Breast epithelium (tissue), 4 donors: Measurements from ENCODE around the gene DTX4. TPM values are rescaled to one million over a fixed set of nuclear protein-coding genes. Genes with fewer than 3 reads are reported as not detected.
"Not testable (repeated sequence)": the region's sequence is repeated elsewhere in the genome, so short reads cannot be mapped to it uniquely, and the experiment has no call there.

Experiments used
- DNase-seq, 2 donors: peaks; one replicate each; pipeline ENCODE4 v3.0.0-alpha.2; 2019; ENCODE audit warnings: low spot score in 2 of 2
- H3K27ac ChIP-seq, 2 donors: fragments of 200-600 bp; sonication (generic) in 1 of 2; one replicate each; pipeline ENCODE4 v1.5.1; 2016 to 2019; ENCODE audit warnings: mild to moderate bottlenecking in 1 of 2
- H3K27me3 ChIP-seq, 2 donors: fragments of 200-600 bp; sonication (generic) in 1 of 2; one replicate each; pipeline versions ENCODE4 v1.5.1 to v1.6.0; 2017 to 2019; ENCODE audit warnings: control low read depth in 1 of 2, mild to moderate bottlenecking in 1 of 2
- H3K36me3 ChIP-seq: fragments of 200-600 bp; one replicate; pipeline ENCODE4 v1.5.1; 2019
- H3K4me1 ChIP-seq, 2 donors: fragments of 200-600 bp; sonication (generic); one replicate each; pipeline ENCODE4 v1.5.1; 2016 to 2019; ENCODE audit warnings: control low read depth in 1 of 2
- H3K4me3 ChIP-seq, 3 donors: fragments of 200-600 bp; sonication (generic); 1 replicate in 2 of 3; 2 replicates in 1 of 3; pipeline ENCODE4 v1.5.1; 2016 to 2019; ENCODE audit warnings: mild to moderate bottlenecking in 3 of 3, moderate library complexity in 2 of 3
- H3K9me3 ChIP-seq, 2 donors: fragments of 200-600 bp; sonication (generic) in 1 of 2; one replicate each; pipeline ENCODE4 v1.5.1; 2016 to 2019; ENCODE audit warnings: control low read depth in 1 of 2
- CTCF ChIP-seq, 3 donors: fragments of 450-650 bp; IDR thresholded peaks; one replicate each; pipeline ENCODE4 v1.5.1; 2016 to 2017; ENCODE audit warnings: antibody characterized with exemption in 3 of 3, mild to moderate bottlenecking in 3 of 3, moderate library complexity in 3 of 3
- POLR2A ChIP-seq: fragments of 450-650 bp; IDR thresholded peaks from one replicate; pipeline ENCODE4 v1.6.1; 2016; ENCODE audit warnings: antibody characterized with exemption, mild to moderate bottlenecking, moderate library complexity
- POLR2AphosphoS5 ChIP-seq, 3 donors: sonication (generic); formaldehyde crosslinking; IDR thresholded peaks; one replicate each; pipeline ENCODE4 v1.6.1; 2017; ENCODE audit warnings: antibody characterized with exemption in 3 of 3
- intact Hi-C: fragments of 100-400 bp; cut with DNase I; formaldehyde crosslinking; loops from one replicate; pipeline ENCODE4 v1.15.1; 2023; ENCODE audit warnings: low total_unique reads
- total RNA-seq, 3 donors: library from RNA; depleted of rRNA; stranded (reverse); fragments of >200 nt; gene quantifications; one replicate each; pipeline ENCODE4 v1.1.0, GENCODE V29; 2016

DTX4 gene
- total RNA-seq: 10 to 100 TPM in 2 of 3 donors, 1 to 10 TPM in 1; 7.5 to 22.9 (median 10.8) TPM

DNA sequence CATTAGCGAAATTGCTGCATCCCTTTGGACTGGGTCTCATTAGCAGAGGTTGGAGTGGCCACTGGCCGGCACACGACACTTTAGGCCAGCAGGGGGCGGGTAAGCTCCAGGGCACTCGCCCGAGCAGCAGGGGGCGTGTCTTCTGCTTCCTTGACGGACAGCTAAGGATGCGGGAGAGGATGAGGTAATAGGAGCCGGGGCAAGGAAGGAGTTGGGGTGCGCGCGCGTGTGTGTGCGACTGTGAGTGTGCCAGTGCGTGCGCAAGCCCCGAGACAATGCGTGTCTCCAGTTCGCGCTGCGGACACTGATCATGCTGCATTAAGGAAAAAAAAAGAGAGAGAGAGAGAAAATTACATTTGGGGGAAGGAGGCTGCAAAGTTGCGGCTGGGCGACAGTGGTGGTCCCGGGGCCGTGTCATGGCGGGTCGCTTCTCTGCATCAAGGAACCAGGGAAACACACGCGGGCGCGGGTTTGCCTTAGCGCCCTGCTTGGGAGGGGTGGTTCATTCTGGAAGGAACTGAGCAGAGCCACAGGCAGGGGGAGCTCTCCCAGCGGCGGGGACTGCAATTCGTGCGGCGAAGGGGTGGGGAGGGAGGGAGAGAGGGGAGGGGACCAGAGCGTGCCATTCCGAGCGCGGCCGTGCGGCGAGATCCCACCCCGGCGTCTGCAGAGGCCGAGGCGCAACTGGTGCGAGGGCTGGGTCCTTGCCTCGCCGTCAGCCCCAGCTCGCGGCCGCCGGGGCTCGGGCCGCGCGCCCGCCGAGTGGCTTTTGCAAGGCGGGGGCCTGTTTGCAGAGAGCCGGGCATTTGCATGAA, at the start of gene DTX4:
Gene DTX4, plus strand, starts transcription at position 625 of the 815 bp plus-strand sequence. CDS start 464 bp downstream, outside the sequence.
- TF ChIP-seq POLR2AphosphoS5 (IDR thresholded peaks at IDR 0.05) (peak in 2 of 3 donors; percentile 30 to 56), CTCF (IDR thresholded peaks at IDR 0.05) (peak; percentile 65 to 93 (median 93)), POLR2A (no peak)
- intact Hi-C loops: loop anchor here (1.0 to 10.0 kb wide), 3 partner anchors 21 to 1367 kb away; no protein-coding TSS in a partner anchor
- H3K27ac ChIP-seq: peak within 1 kb of the TSS; percentile 69 to 91

DNA sequence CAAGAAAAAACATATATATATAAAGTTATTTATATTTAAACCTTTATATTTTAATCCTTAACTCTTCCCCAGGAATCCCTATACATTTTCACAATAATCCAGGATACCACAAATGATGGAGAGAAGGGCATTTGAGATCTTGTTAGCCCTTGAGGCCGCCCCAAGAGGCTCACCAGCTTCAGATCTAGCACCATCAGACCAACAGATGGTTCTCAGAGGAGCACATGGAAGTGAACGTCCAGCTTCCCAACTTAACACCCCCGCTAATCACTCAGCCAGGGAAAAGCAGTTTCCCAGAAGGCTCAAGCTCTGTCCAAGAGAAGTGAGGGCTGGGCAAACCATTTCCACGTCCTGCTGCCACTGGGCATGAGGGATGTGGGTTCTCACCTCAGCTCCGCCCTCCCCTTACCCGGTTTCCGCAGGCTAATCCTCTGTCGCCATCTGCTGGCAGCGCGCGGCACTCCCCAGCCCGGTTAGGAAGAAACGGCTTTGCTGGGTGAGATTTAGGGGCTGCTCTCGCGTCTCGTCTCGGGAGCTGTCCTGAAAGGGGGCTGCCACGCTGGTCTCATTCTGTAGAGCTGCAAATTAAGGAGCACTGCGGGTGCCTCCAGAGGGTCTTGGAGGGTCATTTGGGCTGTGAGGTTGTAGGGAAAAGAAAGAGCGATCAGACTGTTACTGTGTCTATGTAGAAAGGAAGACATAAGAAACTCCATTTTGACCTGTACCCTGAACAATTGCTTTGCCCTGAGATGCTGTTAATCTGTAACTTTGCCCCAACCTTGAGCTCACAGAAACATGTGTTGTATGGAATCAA, 36.1 kb upstream of the DTX4 start:
- peak; percentile 54 to 77 for DNase-seq
- Histone ChIP-seq H3K27ac (no peak overlapping the region), H3K27me3 (no peaks in the 10 kb centered on the region), H3K36me3 (no peaks in the 10 kb centered on the region), H3K9me3 (peaks cover 8% of the 10 kb centered on the region in 2 donors), H3K4me1 (no peaks in the 10 kb centered on the region), H3K4me3 (peak overlapping the region in 1 of 3 donors; percentile 26)
- TF ChIP-seq POLR2AphosphoS5 (IDR thresholded peaks at IDR 0.05) (no peak), CTCF (IDR thresholded peaks at IDR 0.05) (peak; percentile 66 to 89 (median 88))
- intact Hi-C loops: no loop called here

More for the DNA sequence above, at the start of gene DTX4:
- peak; percentile 88 to 89 for DNase-seq
- H3K9me3 ChIP-seq: no peaks in the 10 kb centered on the region
- H3K4me3 ChIP-seq: peak within 1 kb of the TSS; percentile 58 to 96 (median 72)
- H3K27me3 ChIP-seq: no peaks in the 10 kb centered on the region
- H3K36me3 ChIP-seq: no peaks in the 10 kb centered on the region
- H3K4me1 ChIP-seq: peaks cover 0 to 6% of the 10 kb centered on the region in 2 donors

- H3K36me3 ChIP-seq, DNase-seq, intact Hi-C loops, H3K4me3 ChIP-seq, H3K27me3 ChIP-seq, H3K9me3 ChIP-seq, H3K27ac ChIP-seq, H3K4me1 ChIP-seq: not testable (repeated sequence)
Observed at GRCh38 chr11:59136551-59136950, 35.4 kb upstream of the DTX4 start.

- no peak overlapping the region for H3K4me3 ChIP-seq
- H3K4me1 ChIP-seq: no peaks in the 10 kb centered on the region
- H3K9me3 ChIP-seq: no peaks in the 10 kb centered on the region
- DNase-seq: no peak
- no peaks in the 10 kb centered on the region for H3K27me3 ChIP-seq
- TF ChIP-seq POLR2AphosphoS5 (IDR thresholded peaks at IDR 0.05) (no peak), CTCF (IDR thresholded peaks at IDR 0.05) (no peak), POLR2A (no peak)
- intact Hi-C loops: no loop called here
- no peak overlapping the region for H3K27ac ChIP-seq
- no peaks in the 10 kb centered on the region for H3K36me3 ChIP-seq
Observed at GRCh38 chr11:59137190-59137589, 34.7 kb upstream of the DTX4 start.

GRCh38 chr11:59138643-59139042, 33.3 kb upstream of the DTX4 start:
- no peaks in the 10 kb centered on the region for H3K9me3 ChIP-seq
- intact Hi-C loops: no loop called here
- no peak for DNase-seq
- TF ChIP-seq POLR2A (no peak), POLR2AphosphoS5 (IDR thresholded peaks at IDR 0.05) (no peak), CTCF (IDR thresholded peaks at IDR 0.05) (no peak)
- no peak overlapping the region for H3K27ac ChIP-seq
- no peaks in the 10 kb centered on the region for H3K4me1 ChIP-seq
- no peak overlapping the region for H3K4me3 ChIP-seq
- no peaks in the 10 kb centered on the region for H3K36me3 ChIP-seq
- H3K27me3 ChIP-seq: no peaks in the 10 kb centered on the region
